HepG2 (cell line): ENCODE results near the gene CDY2A.
"Not testable (repeated sequence)": the region's sequence is repeated elsewhere in the genome, so short reads cannot be mapped to it uniquely, and the experiment has no call there.

Experiments
- CTCF ChIP-seq: sonication (generic); formaldehyde crosslinking; IDR thresholded peaks from 2 replicates; pipeline ENCODE4 v1.5.0; 2020; ENCODE audit warnings: mild to moderate bottlenecking, missing genetic modification reagents, moderate library complexity
- LCORL ChIP-seq, 2 experiments: fragments of 450-650 bp in 1 of 2; sonication (generic) in 1 of 2; formaldehyde crosslinking in 1 of 2; IDR thresholded peaks; 2 replicates each; pipeline versions ENCODE4 v1.5.0 to v1.6.1; 2017 to 2020; ENCODE audit warnings: antibody characterized with exemption in 1 of 2, missing genetic modification reagents in 1 of 2
- POLR2G ChIP-seq: fragments of 200-400 bp; formaldehyde crosslinking; IDR thresholded peaks from 2 replicates; pipeline ENCODE4 v1.6.1; 2018; ENCODE audit warnings: mild to moderate bottlenecking, low read depth, low read length, moderate library complexity
- RNF2 ChIP-seq: fragments of 450-650 bp; conservative IDR thresholded peaks from 2 replicates; pipeline ENCODE4 v1.6.1; 2016; ENCODE audit warnings: low read depth

DNA sequence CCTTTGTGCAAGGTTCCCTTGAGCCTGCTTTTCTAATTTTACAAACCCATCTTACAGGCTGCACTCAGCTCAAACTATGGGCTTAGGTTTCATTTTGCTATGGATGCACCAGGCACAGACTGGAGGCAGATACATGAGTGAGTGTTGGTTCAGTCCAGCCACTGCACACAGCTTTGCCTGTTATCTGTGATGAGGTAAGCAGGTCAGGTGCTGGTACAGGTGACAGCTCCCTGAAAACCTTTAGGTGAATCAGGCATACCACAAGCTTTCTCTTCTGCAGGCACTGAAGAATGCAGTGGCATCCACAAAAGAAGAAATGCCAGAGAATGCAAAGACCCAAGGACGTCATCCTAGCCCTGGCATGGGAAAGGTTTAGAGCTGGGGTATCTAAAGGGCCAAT is 3.3 kb downstream of the CDY2A start:
- TF ChIP-seq LCORL (IDR thresholded peaks at IDR 0.05); LCORL (CRISPR knock-in tag; IDR thresholded peaks at IDR 0.05); POLR2G; CTCF (CRISPR knock-in tag); RNF2: not testable (repeated sequence)
